ENCODE data around the gene ILF2.
"Not testable (repeated sequence)": the region's sequence is repeated elsewhere in the genome, so short reads cannot be mapped to it uniquely, and the experiment has no call there.

ILF2 gene

GRCh38 chr1:153679337-153680119, 8.7 kb upstream of the ILF2 start:
- DNase-seq: no peak

- peak in 2 of 58 donors; percentile 6 for DNase-seq
Measured at GRCh38 chr1:153678519-153679336, 7.9 kb upstream of the ILF2 start, which contains the start of gene NPR1. NPR1 (plus strand) TSS chr1:153678688; CDS start chr1:153679109, 421 bp downstream.

DNA sequence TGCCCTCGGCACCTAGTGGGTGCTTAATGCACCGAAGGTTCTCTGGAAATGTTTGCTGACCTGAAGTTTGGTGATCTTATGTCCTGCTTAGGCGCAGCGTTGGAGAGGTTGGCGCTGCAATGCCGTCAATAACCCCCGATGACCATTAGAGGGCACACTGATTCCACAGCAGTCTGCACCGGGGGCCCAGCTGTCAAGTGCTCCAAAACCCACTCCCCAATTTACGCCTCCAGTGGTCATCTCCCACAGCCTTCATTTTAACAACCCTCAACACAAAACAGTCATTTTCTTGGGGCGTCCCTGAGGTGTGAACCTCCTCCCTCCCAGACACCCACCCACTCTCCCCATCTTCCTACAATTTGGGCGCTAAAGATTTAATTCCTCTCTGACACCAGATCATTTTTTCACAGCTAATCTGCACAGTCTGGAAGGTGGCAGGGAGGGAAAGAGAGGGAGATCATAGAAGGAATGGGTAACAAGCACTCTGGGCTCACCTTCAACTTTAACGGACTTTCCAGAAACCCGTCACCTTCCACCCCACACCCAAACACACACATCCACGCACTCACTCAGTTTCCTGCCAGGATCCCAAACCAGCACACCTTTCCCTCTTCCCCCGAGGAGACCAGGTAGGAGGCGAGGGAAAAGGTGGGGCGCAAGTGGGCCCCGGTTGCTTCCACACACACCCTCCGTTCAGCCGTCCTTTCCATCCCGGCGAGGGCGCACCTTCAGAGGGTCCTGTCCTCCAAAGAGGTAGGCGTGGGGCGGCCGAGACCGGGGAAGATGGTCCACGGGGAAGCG, 7.1 kb upstream of the ILF2 start:
- peak in 26 of 58 donors; percentile 1 to 40 (median 9) for DNase-seq

DNA sequence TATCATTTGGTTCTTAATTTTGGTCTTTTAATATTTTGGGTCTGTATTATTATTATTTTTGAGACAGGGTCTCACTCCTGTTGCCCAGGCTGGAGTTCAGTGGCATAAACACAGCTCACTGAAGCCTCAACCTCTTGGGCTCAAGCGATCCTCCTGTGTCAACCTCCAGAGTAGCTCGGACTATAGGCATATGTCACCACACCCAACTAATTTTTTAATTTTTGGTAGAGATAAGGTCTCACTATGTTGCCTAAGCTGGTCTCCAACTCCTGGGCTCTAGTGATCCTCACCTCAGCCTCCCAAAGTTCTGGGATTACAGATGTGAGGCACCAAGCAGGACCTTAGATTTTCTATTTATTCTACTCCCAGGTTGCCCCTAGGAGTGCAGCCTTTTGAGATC, 2.7 kb upstream of the ILF2 start:
- DNase-seq: no peak

DNA sequence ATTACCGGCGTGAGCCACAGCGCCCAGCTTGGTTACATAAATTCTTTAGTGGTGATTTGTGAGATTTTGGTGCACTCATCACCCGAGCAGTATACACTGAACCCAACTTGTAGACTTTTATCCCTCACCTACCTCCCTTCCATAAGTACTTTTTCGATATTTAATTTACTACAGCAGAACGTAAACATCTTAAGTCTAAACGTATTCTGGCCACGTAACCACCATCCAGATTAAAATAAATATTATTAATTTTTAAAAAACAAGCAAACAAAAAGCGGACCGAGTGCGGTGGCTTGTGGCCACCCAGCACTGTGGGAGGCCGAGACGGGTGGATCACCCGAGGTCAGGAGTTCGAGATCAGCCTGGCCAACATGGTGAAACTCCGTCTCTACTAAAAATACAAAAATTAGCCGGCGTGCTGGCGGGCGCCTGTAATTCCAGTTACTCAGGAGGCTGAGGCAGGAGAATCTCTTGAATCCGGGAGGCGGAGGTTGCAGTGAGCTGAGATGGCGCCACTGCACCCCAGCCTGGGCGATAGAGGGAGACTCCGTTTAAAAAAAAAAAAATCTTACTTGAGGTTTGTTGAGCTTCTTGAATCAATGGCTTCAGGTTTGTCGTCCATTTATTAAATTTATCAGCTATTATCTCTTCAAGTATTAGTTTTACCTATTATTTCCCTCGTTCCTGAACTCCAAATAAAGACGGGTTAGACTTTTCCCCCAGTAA, 998 bp upstream of the ILF2 start:
- DNase-seq: peak in 8 of 58 donors; percentile 11 to 57 (median 24)

GRCh38 chr1:153670257-153670858, 435 bp downstream of the ILF2 start:
- DNase-seq: no peak

DNA sequence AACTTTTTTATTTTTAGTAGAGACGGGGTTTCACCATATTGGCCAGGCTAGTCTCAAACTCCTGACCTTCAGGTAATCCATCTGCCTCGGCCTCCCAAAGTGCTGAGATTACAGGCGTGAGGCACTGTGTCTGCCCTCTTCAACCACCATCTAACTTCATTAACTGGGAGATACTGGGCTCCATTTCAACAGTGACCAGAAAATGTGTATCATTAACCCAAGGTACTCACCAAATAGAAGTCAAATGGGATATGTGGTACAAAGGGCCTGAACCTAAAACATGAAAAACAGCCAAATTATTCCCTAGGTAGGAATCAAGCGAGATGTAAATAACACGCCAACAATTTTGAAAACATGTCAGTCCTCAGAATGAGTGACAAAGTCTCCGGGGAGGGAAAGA, 1.2 kb downstream of the ILF2 start:
- DNase-seq: no peak

DNA sequence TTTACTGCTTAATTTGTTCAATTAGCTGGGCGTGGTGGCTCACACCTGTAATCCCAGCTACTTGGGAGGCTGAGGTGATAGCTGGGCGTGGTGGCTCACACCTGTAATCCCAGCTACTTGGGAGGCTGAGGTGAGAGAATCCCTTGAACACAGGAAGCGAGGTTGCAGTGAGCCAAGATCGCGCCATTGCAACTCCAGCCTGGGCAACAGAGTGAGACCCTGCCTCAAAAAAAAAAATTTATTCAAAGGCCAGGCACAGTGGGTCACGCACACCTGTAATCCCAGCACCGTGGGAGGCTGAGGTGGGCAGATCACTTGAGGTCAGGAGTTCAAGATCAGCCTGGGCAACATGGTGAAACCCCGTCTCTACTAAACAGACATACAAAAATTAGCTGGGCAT, 2.1 kb downstream of the ILF2 start:
- not testable (repeated sequence) for DNase-seq

DNA sequence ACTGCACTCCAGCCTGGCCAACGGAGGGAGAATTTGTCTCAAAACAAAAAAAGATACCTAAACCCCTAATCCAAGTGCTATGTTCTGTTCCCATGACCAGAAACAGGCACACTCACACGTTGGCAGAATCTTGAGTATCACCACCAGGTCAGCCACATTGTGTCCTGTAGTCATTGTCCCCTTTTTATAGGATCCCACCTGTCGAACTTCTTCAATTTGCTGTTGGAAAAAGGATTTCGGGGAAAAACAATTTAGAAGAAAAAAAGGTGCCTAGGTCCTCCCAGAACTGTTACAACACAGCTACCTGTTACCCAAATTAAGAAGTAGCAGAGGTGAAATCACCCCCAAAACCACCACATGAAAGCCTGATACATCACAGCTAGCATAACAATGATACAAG, 3.4 kb downstream of the ILF2 start:
- no peak for DNase-seq

DNA sequence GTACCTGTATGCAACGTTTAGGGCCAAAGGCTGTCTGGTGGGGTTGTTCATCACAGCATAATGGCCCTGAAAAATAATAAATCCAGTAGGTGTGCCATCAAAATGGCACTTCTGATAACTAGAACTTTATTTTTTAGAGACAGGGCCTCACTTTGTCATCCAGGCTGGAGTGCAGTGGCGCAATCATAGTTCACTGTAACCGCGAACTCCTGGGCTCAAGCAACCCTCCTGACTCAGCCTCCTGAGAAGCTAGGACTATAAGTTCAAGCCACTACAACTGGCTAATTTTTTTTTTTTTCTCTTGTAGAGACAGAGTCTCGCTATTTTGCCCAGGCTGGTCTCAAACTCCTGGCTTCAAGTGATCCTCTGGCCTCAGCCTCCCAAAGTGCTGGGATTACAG, 7.6 kb downstream of the ILF2 start:
- no peak for DNase-seq

GRCh38 chr1:153662269-153662668, 8.5 kb downstream of the ILF2 start:
- DNase-seq: no peak

DNA sequence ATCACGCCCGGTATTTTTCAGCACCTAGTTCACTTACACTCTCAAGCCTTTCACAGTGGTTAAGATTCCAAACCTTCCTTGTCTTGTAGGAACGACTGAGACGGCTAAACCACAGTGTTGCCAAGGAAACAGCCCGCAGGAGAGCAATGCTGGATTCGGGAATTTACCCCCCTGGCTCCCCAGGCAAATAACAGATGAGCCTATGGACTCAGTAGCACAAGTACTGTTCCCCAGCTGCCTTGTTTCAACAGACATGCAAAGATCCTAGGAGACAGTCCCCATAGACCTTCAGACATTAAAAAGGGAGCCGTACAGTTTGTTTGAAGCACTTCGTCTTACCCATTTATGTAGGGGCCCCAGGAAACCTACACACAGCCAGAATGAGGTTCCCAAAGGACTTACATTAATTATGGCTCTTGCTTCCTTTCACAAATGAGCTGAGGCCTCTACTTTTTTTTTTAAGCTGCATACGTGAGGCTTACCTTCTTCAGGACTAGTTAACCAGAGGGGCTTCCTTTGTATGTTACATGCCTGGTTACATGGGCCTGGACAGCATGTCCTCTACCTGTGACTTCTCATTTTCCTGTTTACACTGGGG, 9.6 kb downstream of the ILF2 start:
- no peak for DNase-seq

GRCh38 chr1:153659656-153660055, 11.1 kb downstream of the ILF2 start:
- DNase-seq: no peak

- DNase-seq: no peak
Measured at GRCh38 chr1:153659175-153659534, 11.6 kb downstream of the ILF2 start.

DNA sequence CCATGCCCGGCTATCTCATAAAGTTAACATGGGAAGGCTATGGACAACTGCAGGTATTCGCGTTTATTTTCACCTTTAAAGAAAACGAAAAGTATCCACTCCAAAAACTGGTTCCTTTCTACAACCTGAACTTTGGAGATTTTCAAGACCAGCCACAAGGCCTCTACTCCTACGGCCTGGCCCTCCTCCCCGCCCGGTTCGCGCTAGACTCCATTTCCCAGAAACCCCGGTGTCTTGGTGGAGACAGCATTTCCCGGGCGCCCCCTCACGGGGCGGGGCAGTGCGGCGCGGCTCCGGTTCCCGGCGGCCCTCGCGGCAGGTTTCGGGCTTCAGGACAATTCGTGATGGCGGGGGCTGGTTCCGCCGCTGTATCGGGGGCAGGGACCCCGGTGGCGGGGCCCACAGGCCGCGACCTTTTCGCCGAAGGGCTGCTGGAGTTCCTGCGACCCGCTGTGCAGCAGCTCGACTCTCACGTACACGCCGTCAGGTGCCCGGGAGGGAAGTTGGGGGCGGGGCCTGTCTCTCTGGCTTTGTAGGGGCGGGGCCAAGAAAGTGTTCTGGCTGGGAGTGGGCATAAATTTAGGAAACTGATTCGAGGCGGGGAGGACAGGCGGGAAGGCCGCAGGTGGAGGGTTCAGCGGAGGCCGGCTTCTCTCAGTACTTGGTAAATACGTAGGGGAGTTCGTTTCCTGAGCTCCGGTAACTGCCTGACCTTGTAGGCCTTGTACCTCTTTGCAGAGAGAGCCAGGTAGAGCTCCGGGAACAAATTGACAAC, 12.2 kb downstream of the ILF2 start, which contains the start of gene SNAPIN:
Gene SNAPIN, plus strand, starts transcription at position 304 of the 775 bp plus-strand sequence. Its CDS starts 41 bp downstream, at position 345.
- DNase-seq: peak; percentile 53 to 93 (median 86)

DNA sequence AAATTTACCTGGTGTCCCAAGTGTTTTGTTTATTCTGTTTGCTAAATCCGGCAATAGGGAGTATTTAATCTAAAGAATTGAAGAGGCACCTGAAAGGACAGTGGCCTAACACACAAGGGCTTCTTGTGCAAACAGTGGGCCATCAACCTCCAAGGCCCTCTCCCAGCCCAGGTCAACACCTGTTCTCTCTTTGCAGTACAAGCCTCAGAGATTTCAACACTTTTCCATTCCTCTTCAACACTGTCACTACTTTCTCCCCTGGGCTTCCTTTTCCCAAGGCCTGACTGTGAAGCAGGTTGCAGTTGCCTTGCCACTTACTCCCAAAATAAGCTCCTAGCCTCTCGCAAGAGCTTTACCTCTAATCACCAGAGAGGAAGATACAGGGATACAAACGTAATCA, 15.5 kb downstream of the ILF2 start:
- no peak for DNase-seq

GRCh38 chr1:153652805-153653500, 17.8 kb downstream of the ILF2 start:
- DNase-seq: no peak

DNA sequence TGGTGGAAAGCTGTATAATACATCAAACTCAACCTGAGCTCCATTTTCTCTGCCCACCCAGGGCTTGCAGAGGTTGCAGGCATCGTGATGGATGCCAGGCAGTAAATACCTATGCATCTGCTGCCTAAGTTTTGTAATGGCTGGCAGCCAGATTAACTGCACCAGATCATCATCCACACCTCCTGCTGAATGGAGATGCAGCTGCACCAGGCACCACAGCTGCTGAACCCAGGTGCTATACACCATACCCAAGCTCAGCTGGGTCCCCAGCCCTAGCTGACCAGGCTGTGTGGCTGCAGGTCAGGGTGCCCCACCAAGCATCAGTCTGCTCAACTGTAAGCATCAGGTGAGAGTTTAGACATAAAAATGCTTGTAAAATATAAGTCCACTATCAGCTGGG, 19.0 kb downstream of the ILF2 start:
- DNase-seq: no peak

- DNase-seq: peak in 54 of 58 donors; percentile 23 to 90 (median 70)
Measured at GRCh38 chr1:153649863-153650235, 20.9 kb downstream of the ILF2 start.
